Cardiac septum (tissue), 1 donor: Measurements from ENCODE around the gene SENP8. TPM values are rescaled to one million over a fixed set of nuclear protein-coding genes. Genes with fewer than 3 reads are reported as not detected.

Source experiments
- DNase-seq: peaks from one replicate; pipeline ENCODE4 v3.0.0-alpha.2; 2020; ENCODE audit warnings: low spot score
- intact Hi-C: fragments of 100-400 bp; cut with DNase I; formaldehyde crosslinking; loops from one replicate; pipeline ENCODE4 v1.14.0; 2022
- total RNA-seq: library from RNA; stranded (reverse); fragmentation: NEBNext Ultra II Directional; extraction: Animal tissue kit (Norgen Biotek cat#: 25700); gene quantifications from one replicate; pipeline ENCODE4 v1.2.1, GENCODE V29; 2021
- donor health status: DM: no; HTN: no; CAD: no.

Gene SENP8
- total RNA-seq, 1 donor from 2014 or later: 4.2 TPM

GRCh38 chr15:72112116-72112515 lies 6.1 kb upstream of the SENP8 start:
- intact Hi-C loops: no loop called here
- DNase-seq: no peak

GRCh38 chr15:72112805-72113204 lies 5.4 kb upstream of the SENP8 start:
- intact Hi-C loops: no loop called here
- DNase-seq: no peak

- DNase-seq: no peak
- intact Hi-C loops: no loop called here
These were observed 4.7 kb upstream of the SENP8 start for GRCh38 chr15:72113347-72114031.

GRCh38 chr15:72116731-72117485 lies 1.3 kb upstream of the SENP8 start:
- intact Hi-C loops: loop anchor here (5.0 kb wide), 1 partner anchor 110 kb away; no protein-coding TSS in a partner anchor
- no peak for DNase-seq

- DNase-seq: peak; percentile 86
- intact Hi-C loops: loop anchor here (1.0 to 5.0 kb wide), 2 partner anchors 38 to 110 kb away; no protein-coding TSS in a partner anchor
These were observed 652 bp upstream of the SENP8 start for GRCh38 chr15:72117486-72118016.

GRCh38 chr15:72124218-72124617 lies 6.0 kb downstream of the SENP8 start:
- intact Hi-C loops: no loop called here
- DNase-seq: no peak

- intact Hi-C loops: no loop called here
- DNase-seq: no peak
These were observed 9.6 kb downstream of the SENP8 start for GRCh38 chr15:72127724-72128322.

- DNase-seq: no peak
- intact Hi-C loops: no loop called here
These were observed 10.2 kb downstream of the SENP8 start for GRCh38 chr15:72128359-72128758.

- intact Hi-C loops: no loop called here
- DNase-seq: no peak
These were observed 12.1 kb downstream of the SENP8 start for GRCh38 chr15:72130272-72130671.

GRCh38 chr15:72131922-72132321 lies 13.7 kb downstream of the SENP8 start:
- intact Hi-C loops: no loop called here

GRCh38 chr15:72133211-72133610 lies 15.0 kb downstream of the SENP8 start:
- no peak for DNase-seq
- intact Hi-C loops: no loop called here

More at GRCh38 chr15:72131922-72132321, 13.7 kb downstream of the SENP8 start:
- no peak for DNase-seq

- intact Hi-C loops: no loop called here
- DNase-seq: no peak
These were observed 17.5 kb downstream of the SENP8 start for GRCh38 chr15:72135719-72136118.

- DNase-seq: no peak
- intact Hi-C loops: no loop called here
These were observed 18.2 kb downstream of the SENP8 start for GRCh38 chr15:72136170-72137051.

GRCh38 chr15:72139667-72140066 lies 21.5 kb downstream of the SENP8 start:
- no peak for DNase-seq
- intact Hi-C loops: no loop called here

GRCh38 chr15:72140088-72140487 lies 21.9 kb downstream of the SENP8 start:
- intact Hi-C loops: no loop called here
- no peak for DNase-seq

- intact Hi-C loops: no loop called here
- DNase-seq: no peak
These were observed 23.2 kb downstream of the SENP8 start for GRCh38 chr15:72141171-72142084.

GRCh38 chr15:72146221-72146620 lies 28.0 kb downstream of the SENP8 start:
- intact Hi-C loops: no loop called here
- DNase-seq: no peak

GRCh38 chr15:72146934-72147333 lies 28.7 kb downstream of the SENP8 start:
- no peak for DNase-seq
- intact Hi-C loops: no loop called here
